Measurements from ENCODE around the gene ABHD15.

ABHD15 gene

DNA sequence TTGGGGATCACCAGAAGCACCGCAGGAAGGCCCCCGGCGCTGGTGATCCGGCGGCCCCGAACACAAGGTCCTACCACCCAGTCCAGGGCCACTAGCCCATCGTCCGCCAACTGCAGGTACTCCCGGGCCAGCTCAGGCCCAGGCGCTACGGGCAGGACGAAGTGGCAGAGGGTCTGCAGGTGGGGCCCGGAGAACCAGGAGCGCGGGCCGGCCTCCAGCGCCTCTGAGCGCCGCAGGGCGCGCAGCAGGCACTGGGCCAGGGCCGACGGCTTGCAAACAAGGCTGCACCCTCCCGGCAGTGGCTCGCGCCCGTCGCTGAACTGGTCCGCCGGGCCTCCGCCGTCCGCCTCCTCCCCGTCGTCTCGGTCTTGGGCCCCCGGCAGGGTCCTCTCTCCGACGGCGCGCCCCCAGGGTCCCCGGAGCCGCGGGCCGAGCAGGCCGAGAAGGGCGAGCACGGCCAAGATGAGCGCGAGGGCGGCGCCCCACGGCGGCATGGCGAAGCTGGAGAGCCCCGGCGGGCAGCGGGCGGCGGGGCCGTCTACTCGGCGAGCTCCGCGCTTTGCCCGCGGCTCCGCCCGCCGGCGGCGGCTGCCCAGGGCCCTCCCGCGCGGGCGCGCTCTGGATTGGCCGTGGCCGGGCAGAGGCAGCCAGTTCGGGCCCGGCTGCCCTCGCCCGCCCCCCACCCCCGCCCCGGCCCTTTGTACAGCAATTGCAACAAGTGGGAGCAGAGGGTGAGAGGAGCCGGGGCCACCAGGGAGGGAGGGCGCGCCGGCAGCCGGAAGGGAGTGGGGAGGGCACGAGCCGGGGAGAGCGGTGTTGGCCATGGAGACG is at the start of gene ABHD15:
Gene ABHD15, minus strand, starts transcription at position 565 of the 831 bp plus-strand sequence. Its CDS starts 71 bp downstream, at position 494.
- DNase-seq: peak; percentile 70

GRCh38 chr17:29615492-29616299 is 48.9 kb upstream of the ABHD15 start:
- no peak for DNase-seq

DNA sequence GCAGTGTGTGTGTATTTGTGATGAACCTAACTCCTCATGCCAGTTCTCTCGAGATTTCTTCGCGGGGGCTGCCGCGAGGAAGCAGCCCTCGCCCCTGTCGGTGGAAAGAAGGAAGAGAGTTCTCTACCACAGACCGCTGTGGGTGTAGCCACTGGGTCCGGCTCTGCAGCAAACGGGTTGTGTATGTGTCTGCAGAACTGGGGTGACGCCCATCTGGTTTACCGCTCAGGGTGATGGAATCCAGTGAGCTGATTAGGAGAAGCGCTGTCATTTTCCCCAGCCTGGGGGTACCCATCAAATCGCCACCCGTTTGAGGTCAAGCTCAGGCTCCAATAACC is 48.2 kb upstream of the ABHD15 start:
- no peak for DNase-seq

DNA sequence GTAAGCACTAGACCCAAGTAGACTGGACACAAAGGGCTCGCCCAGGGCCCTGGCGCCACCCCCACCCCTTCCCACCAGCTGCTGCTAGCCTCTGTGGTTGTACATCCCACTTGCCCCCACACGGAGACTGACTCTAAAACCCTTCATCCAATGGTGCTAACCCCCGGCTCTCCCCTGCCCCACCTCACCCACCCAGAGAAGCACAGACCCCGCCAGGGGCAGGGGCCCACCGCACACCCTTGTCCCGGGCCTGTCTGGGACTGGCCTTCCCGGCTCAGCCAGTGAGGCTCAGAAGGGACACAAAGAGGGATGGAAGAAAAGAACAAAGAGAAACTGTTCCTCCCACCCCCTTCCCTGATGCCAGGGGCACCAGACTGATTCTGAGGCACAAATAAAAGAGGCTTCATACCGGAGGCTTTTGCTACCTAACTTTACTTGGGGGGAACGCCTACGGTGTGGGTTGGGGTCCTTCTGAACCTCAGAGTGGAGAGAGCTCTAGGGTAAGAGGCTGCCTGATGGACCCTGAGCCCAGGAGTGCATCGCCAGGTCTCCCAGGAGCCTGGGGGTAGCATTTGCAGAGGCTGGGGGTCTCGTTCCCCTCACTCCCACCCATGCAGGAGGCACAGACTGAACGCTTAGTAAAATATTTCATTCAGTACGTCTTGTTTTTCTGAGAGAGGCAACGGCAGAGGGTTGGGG is 47.7 kb upstream of the ABHD15 start:
- no peak for DNase-seq

DNA sequence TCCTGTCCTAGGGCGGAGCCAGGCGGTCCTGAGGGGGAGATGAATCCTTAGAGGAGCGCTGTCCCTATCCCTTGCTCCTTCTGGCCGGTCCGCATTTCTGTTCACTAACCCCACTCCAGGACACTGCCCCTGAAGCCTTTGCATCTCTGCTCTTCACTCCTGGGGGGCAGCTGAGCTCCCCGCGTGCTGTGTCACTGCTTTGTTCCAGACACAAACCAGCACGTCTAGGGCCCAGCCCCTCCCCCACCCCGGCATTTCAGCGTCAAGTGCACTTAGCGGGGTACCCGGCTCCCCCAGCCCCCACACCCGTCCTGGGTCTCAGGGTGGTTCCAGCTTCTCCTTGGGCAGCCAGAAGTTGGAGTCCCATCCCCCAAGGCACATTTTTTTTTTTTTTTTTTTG is 47.0 kb upstream of the ABHD15 start:
- DNase-seq: no peak

GRCh38 chr17:29613352-29613837 is 46.6 kb upstream of the ABHD15 start:
- DNase-seq: no peak

DNA sequence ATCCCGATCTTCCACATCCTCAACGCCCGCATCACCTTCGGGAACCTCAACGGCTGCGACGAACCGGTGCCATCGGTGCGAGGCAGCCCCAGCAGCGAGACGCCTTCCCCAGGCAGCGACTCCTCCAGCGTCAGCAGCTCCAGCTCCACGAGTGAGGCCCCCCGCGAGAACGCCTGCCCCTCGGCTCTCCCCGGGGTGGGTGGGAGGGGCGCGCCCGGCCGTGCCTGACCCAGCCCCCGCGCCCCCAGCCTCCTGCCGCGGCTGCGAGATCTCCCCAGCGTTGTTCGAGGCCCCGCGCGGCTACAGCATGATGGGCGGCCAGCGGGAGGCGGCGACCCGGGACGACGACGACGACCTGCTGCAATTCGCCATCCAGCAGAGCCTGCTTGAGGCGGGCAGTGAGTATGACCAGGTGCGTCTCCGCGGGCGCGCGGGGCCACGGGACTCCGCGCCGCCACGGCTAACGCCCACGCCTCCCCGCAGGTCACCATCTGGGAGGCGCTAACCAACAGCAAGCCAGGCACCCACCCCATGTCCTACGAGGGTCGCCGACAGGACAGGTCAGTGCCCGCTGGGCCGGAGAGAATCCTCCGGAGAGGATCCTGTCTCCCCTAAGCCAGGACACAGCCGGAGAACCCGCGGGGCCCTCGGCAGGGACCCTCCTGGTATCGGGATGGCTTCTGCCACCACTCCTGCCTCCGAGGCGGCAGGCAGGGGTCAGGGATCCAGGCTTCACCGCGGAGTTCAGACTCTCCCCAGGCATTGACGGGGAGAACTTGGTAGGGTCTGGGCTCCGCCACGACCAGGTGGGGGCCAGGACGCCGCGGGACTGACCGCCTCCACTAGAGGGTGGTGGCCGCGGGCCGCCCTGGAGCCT is 45.8 kb upstream of the ABHD15 start:
- DNase-seq: no peak

GRCh38 chr17:29612094-29612403 is 45.2 kb upstream of the ABHD15 start:
- DNase-seq: no peak

- no peak for DNase-seq
Observed at GRCh38 chr17:29611351-29612093, 44.7 kb upstream of the ABHD15 start.

- no peak for DNase-seq
Observed at GRCh38 chr17:29610395-29610794, 43.6 kb upstream of the ABHD15 start.

GRCh38 chr17:29608986-29609385 is 42.1 kb upstream of the ABHD15 start:
- DNase-seq: no peak

DNA sequence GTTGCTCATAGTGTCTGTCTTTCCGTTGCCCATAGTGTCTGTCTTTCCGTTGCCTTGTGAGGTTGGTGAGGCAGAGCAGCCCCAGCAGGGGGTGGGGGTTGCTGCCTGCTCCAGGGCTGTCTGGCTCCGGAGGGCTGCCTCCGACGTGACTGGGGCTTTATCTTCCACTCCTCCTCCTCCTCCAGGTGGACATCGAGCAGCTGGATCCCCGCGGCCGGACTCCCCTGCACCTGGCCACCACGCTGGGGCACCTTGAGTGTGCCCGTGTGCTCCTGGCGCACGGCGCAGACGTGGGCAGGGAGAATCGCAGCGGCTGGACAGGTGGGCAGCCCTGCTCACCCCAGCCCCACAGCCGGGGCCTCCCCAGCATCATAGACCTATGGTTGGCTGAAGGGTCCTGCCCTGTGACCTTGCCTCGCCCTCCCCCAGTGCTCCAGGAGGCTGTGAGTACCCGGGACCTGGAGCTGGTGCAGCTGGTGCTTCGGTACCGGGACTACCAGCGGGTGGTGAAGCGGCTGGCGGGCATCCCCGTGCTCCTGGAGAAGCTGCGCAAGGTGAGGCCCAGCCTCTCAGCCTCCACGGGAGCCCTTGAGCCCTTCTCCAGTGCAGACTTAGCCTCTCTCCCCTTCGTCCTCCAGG is 40.8 kb upstream of the ABHD15 start:
- DNase-seq: no peak

DNA sequence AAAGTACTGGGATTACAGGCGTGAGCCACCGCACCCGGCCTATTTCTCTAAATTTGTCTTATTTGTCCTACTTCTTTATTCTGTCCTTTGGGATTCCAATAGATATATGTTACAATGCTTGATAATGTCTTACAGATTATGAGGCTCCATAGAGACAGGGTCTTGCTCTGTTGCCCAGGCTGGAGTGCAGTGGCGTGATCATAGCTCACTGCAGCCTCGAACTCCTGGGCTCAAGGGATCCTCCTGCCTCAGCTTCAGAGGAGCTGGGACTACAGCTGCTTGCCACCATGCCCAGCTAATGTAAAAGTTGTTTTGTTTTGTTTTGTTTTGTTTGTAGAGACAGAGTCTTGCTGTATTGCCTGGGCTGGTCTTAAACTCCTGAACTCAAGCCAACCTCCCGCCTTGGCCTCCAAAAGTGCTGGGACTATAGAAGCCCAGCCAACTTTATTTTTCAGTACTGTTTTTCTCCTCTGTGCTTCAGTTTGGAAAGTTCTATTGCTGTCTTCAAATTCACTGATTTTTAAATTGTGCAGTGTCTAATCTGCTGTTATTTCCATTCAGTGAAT is 36.4 kb upstream of the ABHD15 start:
- DNase-seq: no peak

DNA sequence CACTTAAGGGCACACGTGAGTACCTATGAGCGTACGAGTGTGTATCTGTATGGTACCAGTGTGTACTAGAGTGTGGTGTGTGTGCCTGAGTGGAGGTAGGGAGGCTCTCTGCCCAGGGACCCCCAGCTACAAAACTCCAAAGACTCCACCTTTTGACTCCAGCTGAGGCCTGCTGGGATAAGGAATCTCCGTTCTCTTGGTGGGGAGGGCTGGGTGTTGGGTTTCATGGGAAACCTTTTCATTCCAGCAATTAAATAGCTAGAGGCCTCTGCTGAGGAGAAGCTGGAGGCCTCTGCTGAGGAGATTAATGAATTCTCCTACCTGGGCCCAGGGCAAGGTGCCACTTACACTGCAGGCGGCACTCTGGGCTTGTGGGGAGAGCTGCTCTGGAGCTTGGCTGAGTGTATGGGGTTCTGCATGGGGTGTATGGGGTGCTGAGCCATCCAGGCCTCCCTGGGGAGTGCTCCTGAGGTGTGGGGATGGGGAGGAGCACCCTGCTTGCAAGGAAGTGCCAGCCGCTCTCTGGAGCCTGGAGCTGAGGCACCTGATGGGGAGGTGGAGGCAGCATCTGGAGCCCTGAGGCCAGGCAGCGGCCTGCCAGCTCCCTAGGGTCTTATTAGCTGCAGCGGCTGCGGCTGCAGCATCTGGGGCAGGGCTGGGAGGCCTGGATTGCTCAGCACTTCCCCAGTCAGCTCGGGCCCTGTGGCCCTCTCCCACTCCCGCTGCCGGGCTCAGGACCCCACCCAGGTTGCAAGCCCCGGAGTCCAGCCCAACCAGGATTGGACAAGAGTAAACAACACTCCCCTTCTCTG is 30.7 kb upstream of the ABHD15 start:
- no peak for DNase-seq

GRCh38 chr17:29596811-29597210 is 30.0 kb upstream of the ABHD15 start:
- no peak for DNase-seq

DNA sequence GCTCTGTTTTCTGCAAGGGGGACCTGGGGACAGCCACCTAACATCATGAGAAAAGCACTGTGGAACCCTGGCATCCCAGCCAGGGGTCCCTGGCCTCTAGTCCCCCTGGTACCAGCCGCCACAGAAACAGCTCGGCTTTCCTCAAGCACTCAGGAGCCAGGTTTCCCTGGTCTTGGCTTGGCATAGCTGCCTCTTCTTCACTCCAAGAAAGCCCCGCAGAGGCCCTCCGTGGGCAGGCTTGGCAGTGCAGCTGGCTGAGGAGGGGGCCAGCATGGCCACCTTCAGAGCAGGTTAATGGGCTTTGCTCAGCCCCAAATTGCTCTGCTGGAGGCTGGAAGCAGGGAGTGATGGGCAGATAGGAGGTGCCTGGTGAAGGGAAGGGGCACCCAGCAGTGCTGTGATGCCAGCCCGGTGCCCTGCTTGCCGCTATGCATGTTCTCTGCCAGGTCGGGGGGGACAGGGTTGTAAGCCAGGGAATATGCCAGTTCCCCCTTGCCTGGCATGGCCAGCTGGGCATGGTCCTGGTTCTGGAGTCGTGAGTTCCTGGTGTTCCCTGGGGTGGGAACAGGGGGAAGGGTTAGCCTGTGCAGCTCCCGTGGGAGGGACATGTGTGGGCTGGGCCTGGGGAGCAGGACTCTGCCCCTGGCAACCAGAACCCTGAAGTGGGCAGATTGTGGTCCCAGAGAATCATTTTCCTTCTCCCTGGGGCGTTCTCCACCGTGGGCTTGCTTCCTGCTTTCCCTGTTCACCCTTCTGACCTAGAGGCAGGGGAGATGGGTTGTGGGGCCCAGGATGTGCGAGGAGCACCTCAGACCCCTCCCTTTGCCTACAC is 29.3 kb upstream of the ABHD15 start:
- no peak for DNase-seq

- DNase-seq: no peak
Observed at GRCh38 chr17:29595107-29595942, 28.5 kb upstream of the ABHD15 start.

GRCh38 chr17:29594519-29595090 is 27.8 kb upstream of the ABHD15 start:
- no peak for DNase-seq

Data from NCI-H510A treated with DMSO at 0.1 percent for 48 hours (cell line).